Measurements from ENCODE around the gene BTN3A1.

The BTN3A1 gene

DNA sequence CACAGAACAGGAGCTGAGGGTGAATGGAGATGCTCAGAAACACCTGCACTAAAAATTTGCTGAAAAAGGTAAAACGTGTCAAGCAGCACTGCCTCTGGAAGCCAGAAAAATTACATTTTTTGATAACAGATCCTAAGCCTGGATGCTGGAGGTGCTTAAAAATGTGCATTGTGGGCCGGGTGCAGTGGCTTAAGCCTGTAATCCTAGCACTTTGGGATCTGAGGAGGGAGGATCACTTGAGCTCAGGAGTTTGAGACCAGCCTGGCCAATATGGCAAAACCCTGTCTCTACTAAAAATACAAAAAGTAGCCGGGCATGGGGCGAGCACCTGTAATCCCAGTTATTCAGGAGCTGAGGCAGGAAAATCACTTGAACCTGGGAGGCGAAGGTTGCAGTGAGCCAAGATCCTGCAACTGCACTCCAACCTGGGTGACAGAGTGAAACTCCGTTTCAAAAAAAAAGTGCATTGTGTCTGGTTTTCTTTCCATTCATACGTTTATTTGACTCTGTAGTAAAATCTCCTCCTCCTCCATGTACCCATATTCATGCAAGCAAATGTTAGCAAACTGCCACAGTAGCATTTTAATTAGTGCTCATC, 587 bp upstream of the BTN3A1 start:
- DNase-seq (ENCODE audit: extremely low read depth, low read depth), result no peak
- TF ChIP-seq, protein P1, sequence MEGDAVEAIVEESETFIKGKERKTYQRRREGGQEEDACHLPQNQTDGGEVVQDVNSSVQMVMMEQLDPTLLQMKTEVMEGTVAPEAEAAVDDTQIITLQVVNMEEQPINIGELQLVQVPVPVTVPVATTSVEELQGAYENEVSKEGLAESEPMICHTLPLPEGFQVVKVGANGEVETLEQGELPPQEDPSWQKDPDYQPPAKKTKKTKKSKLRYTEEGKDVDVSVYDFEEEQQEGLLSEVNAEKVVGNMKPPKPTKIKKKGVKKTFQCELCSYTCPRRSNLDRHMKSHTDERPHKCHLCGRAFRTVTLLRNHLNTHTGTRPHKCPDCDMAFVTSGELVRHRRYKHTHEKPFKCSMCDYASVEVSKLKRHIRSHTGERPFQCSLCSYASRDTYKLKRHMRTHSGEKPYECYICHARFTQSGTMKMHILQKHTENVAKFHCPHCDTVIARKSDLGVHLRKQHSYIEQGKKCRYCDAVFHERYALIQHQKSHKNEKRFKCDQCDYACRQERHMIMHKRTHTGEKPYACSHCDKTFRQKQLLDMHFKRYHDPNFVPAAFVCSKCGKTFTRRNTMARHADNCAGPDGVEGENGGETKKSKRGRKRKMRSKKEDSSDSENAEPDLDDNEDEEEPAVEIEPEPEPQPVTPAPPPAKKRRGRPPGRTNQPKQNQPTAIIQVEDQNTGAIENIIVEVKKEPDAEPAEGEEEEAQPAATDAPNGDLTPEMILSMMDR (IDR thresholded peaks at IDR 0.05; ENCODE audit: low read depth, low read length), result no peak

DNA sequence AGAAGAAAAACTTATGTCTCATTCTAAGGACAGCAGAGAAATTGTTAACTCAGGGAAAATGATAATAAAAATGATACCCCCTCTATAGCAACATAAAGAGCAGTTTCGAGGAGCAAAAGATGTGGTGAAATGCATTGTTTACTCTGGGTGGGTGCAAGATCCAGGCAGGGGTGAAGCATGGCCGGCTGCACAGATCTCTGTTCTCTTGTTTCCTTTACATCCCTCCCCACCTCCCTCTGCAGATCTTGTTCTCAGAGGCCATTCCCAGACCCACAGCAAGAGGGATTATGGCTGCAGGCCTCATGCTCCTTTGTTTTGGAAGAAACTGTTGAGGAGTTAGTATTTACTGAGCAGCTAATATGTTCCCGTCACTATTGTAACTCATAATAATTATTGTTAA, 1.8 kb downstream of the BTN3A1 start:
- DNase-seq (ENCODE audit: extremely low read depth, low read depth), result no peak
- TF ChIP-seq, protein P1 (IDR thresholded peaks at IDR 0.05; ENCODE audit: low read depth, low read length), result no peak

DNA sequence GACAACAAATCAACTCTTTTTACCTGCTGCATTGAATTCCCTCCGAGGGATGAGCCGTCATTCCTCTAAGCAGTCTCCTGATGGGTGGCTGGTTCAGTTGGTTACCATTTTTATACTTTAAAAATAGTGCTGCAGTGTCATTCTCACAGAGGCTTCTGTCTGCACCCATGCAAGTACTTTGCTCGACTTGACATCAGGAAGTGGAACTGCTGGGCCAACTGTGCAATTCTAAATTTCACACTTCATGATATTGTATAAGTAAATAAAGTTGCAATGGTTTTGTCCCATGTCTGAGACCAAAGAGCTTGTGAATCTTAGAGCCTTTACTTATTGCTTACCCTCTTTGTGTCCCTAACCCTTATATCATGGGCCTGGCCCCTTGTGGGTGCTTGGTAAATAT, 2.5 kb downstream of the BTN3A1 start:
- no peak for DNase-seq (ENCODE audit: extremely low read depth, low read depth)
- TF ChIP-seq, protein P1 (IDR thresholded peaks at IDR 0.05; ENCODE audit: low read depth, low read length), result no peak

DNA sequence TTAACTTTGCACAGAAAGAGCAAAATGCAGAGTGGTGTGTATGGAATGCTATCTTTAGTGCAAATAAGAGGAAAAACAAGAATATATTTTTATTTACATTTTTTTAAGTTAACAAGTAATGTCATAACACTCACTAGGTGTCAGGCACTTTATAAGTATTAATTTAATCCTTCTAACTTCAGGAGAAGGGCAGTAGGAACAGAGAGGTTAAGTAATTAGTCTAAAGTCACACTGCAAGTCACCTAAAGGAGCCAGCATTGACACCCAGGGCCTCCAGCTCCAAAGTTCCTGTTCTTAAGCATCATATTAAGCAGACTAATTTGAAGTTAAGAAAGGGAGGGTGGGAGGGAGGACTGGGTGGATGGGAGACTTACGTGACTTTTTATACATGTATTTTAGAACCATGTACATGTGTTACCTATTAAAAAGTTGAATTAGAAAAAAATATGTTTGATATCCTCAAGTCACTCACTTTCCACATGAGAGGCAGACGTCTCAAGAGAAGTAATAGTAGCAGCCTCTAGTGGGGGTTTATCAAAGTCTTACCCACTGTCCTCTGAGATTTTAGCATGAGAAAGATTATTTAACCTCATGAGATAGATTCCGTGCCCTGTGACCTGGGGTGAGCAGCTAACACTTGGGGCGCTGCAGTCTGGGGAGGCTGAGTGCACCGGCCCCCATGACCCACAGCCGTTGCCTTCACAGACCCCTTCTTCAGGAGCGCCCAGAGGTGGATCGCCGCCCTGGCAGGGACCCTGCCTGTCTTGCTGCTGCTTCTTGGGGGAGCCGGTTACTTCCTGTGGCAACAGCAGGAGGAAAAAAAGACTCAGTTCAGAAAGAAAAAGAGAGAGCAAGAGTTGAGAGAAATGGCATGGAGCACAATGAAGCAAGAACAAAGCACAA, 7.0 kb downstream of the BTN3A1 start:
- DNase-seq (ENCODE audit: extremely low read depth, low read depth), result no peak
- TF ChIP-seq, protein P1 (IDR thresholded peaks at IDR 0.05; ENCODE audit: low read depth, low read length), result no peak

DNA sequence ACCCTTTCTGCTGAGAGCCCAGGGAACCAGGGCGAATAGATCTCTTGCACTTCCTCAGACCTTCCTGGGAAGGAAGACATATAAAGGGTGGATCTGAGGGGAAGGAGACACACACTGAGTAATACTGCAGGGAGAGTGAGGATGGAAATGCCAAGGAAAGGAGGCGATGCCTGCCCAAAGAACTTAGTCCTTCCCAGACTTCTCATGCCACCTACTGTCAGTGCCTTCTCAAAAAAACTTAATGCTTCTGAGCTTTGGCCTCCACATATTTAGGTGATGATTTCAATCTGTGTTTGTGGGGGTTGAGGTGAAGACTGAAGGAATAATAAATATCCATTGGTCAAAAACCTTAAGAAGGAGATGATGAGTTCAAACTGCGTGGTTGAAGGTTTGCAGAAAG, 9.7 kb downstream of the BTN3A1 start:
- TF ChIP-seq, protein P1 (IDR thresholded peaks at IDR 0.05; ENCODE audit: low read depth, low read length), result no peak; the same call in 1 of the 2 replicates
- no peak for DNase-seq (ENCODE audit: extremely low read depth, low read depth)

DNA sequence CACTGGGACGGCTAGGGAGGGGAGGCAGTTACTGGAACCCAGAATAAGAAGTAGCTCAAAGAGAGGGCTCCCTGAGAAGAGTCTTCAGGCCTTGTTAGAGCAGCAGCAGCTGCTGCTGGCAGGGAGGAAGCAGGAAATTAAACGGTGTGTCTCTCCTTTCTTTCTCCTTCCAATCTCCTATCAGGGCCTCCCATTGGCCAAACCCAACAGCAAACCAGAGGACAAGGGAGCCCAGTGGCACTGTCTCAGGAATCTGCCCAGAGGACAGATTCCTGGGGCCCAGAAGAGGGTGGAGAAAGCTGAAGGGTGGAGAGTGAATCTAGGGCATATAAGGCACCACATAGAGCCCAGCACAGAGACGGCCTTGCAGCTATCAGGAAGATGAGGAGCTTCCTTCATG, 10.2 kb downstream of the BTN3A1 start:
- DNase-seq (ENCODE audit: extremely low read depth, low read depth), result no peak
- TF ChIP-seq, protein P1 (IDR thresholded peaks at IDR 0.05; ENCODE audit: low read depth, low read length), result no peak

DNA sequence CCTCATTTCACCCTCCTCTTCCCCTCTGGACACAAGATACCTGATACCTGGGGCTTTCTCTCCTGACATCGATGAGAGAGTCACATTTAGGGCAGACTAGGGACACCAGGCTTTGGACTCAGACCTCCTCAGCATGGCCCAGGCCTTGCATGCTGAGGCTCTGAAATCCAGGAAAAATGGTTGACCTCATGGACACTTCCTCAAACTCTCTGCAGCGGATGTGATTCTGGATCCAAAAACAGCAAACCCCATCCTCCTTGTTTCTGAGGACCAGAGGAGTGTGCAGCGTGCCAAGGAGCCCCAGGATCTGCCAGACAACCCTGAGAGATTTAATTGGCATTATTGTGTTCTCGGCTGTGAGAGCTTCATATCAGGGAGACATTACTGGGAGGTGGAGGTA, 10.9 kb downstream of the BTN3A1 start:
- DNase-seq (ENCODE audit: extremely low read depth, low read depth), result no peak
- TF ChIP-seq, protein P1 (IDR thresholded peaks at IDR 0.05; ENCODE audit: low read depth, low read length), result no peak
